Fibroblast of lung (primary cell): ENCODE data around the gene PTPRF.

Experiments
- EZH2 ChIP-seq: IDR thresholded peaks from 2 replicates; pipeline ENCODE4 v1.5.1; 2012; ENCODE audit warnings: low read length, control low read depth, mild to moderate bottlenecking; ENCODE audit errors: missing control alignments
- TF ChIP-seq, protein P1 (sequence below), 2 donors: IDR thresholded peaks in 1 of 2; conservative IDR thresholded peaks in 1 of 2; 1 replicate in 1 of 2; 2 replicates in 1 of 2; pipeline ENCODE4 v1.5.1; 2011 to 2012; ENCODE audit warnings: low read length in 2 of 2, control low read depth in 1 of 2, inconsistent platforms in 1 of 2, low read depth in 1 of 2, mild to moderate bottlenecking in 1 of 2

DNA sequence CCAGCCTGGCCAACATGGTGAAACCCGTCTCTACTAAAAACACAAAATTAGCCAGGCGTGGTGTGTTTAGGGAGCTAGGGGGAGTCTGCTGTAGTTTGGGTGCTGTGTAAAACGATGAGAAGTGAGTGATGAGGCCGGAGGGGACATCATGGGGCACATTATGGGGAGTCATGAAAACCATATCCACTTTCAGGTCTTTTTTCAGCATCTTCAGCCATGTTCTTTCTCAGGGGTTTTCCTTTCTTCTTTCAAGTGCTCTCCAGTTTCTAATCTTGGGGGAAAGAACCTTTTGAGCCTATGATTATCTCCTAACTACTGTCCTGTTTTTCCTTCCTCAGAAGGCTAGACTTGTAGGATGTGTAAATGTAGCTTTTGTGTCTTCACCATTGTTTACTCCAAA, 133.7 kb downstream of the PTPRF start:
- TF ChIP-seq, protein P1, sequence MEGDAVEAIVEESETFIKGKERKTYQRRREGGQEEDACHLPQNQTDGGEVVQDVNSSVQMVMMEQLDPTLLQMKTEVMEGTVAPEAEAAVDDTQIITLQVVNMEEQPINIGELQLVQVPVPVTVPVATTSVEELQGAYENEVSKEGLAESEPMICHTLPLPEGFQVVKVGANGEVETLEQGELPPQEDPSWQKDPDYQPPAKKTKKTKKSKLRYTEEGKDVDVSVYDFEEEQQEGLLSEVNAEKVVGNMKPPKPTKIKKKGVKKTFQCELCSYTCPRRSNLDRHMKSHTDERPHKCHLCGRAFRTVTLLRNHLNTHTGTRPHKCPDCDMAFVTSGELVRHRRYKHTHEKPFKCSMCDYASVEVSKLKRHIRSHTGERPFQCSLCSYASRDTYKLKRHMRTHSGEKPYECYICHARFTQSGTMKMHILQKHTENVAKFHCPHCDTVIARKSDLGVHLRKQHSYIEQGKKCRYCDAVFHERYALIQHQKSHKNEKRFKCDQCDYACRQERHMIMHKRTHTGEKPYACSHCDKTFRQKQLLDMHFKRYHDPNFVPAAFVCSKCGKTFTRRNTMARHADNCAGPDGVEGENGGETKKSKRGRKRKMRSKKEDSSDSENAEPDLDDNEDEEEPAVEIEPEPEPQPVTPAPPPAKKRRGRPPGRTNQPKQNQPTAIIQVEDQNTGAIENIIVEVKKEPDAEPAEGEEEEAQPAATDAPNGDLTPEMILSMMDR (conservative IDR thresholded peaks at IDR 0.05 in 1 of 2, IDR thresholded peaks at IDR 0.05 in 1 of 2; ENCODE audit: low read depth in 1 of 2, low read length in 2 of 2) = no peak
- TF ChIP-seq EZH2 = no peak
